GM19328 (cell line): ENCODE data around the gene ST7.

Source experiments
- ATAC-seq: cut with Tn5 transposase; IDR thresholded peaks from one replicate; pipeline ENCODE4 v1.9.1; 2021; ENCODE audit warnings: mild to moderate bottlenecking, moderate library complexity; ENCODE audit not compliant: unreplicated experiment

The ST7 gene

DNA sequence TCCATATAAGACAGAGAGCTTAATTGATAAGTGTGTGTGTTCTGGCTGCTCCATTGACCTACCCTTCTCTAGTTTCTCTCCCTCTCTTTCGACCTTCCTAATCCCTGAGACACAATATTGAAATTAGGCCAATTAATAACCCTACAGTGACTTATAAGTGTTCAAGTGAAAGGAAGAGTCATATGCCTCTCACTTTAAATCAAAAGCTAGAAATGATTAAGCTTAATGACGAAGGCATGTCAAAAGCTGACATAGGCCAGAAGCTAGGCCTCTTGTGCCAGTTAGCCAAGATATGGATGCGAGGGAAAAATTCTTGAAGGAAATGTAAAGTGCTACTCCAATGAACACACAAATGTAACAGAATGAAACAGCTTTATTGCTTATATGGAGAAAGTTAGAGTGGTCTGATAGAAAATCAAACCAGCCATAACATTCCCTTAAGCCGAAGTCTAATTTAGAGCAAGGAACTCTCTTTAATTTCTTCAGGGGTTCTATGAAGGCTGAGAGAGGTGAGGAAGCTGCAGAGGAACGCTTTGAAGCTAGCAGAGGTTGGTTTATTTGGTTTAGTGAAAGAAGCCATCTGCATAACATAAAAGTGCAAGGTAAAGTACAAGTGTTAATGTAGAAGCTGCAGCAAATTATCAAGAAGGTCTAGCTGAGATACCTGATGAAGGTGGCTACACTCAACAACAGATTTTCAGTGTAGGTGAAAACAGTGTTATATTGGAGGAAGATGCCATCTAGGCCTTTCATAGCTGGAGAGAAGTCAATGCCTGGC is 53.8 kb downstream of the ST7 start:
- no peak for ATAC-seq

DNA sequence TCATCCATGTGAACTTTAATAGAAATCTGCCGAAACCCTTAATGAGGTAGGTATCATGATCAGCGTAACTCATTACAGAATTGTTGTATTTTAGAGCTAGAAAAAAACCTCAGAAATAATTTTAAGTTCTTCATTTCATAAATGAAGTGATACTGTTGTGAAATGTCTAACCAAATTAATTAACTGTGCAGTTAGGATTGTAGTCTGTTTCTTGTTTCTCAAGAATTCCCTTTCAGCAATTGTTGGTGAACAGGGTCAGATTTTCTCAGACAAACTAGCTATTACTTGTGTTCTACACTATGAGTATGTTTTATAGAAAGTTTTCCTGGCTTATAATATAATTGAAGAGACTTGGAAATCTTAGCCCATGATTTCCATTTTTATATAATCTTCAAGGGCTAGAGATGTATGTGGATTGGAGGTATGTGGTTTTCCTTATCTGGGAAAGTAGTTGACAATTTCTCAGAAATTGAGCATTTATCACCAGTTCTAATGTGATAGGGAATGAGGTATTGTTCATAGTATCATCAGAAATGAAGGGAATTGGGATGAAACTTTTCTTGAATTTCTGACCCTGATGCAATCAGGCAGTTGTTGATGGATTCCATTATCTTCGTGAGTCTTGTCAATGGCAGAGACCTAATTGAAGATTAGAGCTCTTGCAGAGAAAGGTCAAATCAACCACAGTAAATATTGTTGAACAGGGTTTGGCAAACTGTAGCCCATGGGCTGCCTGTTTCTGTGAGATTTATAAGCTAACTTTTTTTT is 55.0 kb downstream of the ST7 start:
- no peak for ATAC-seq

DNA sequence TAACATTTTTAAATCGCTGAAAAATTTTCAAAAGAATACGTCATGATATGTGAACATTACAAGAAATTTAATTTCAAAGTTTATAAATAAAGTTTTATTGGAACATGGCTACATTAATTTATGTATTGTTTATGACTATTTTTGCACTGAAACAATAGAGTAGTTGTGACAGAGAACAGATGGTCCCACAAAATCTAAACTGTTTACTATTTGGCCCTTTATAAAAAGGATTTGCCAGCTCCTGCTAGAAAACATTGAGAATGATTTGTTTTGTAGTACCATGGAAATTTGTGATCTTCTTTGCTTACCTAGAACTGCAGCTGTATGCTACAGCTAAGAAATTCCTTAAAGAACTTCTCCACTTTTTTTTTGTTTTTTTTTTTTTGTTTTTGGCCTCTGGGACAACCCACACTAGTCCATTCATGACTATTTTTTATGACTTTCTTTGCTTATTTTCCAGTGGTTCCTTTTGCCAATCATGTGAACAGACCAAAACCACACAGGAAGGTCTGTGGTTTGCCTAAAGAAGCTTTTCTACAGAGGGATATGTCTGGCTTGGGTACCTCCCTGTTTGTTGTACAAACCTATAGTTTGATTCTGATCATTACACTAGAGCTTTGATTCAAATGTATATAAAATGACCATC is 55.7 kb downstream of the ST7 start:
- no peak for ATAC-seq

DNA sequence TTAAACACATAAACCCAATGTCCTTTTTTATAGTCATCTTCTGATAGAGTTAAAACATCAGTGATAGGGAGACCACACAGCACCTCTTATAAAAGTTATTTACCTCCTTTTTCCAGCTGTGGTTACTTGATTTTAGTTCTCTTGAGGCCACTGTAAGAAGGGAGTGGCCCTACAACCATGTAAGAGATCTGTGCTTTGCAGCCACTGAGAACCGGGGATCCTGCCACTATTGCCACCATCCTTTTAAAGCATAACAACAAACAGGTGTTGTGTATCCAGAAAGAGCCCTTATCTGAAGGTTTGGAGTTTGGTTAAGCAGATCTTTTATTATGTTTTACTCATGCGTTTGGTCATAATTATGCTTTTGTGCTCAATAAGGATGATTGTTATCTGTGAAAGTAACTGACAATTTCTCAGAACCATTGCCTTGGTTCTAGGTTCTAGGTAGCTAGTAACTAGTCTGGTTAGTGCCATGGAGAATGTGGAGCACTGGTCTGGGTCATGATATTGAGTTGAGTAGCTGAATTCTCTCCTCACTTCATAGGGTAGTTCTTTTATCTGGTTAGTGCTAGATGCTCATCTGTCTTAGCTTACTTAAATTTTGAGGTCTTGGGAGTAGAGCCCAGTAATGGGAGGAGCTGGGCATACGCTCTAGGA is 56.5 kb downstream of the ST7 start:
- no peak for ATAC-seq

DNA sequence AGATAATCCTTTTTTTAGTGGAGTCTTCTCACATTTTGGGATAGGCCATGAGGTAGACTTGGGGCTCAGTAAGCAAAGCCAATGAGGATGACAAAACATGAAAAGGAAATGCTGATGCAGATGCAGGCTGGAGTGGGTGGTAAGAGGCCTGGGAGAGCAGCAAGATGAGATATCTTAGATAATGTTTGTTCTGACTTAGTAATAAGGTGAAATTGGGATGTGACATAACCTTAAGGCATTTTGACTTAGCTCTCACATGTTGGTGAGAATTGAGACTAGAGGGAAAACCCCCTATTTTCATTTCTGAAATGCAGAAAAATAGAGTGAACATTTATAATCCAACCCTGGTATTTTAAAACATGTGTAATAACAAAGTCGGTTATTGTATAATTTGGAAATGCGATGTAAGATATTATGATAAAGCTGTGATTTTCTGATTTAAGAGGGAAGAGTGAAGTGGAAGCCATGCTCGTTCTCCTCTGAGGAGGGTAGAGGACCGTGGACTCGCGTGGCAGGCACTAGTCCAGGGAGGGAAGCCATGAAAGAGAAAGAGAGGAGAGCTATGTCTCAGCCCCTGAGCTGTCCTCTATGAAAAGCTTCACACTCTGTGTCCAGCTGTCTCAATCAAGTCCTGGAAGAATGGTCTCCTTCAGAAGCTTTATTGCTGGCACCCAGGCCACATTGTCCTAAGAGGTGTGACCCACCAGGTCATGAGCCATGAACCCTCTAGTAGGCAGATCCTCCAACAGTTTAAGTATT is 57.3 kb downstream of the ST7 start:
- peak; percentile 25 for ATAC-seq

DNA sequence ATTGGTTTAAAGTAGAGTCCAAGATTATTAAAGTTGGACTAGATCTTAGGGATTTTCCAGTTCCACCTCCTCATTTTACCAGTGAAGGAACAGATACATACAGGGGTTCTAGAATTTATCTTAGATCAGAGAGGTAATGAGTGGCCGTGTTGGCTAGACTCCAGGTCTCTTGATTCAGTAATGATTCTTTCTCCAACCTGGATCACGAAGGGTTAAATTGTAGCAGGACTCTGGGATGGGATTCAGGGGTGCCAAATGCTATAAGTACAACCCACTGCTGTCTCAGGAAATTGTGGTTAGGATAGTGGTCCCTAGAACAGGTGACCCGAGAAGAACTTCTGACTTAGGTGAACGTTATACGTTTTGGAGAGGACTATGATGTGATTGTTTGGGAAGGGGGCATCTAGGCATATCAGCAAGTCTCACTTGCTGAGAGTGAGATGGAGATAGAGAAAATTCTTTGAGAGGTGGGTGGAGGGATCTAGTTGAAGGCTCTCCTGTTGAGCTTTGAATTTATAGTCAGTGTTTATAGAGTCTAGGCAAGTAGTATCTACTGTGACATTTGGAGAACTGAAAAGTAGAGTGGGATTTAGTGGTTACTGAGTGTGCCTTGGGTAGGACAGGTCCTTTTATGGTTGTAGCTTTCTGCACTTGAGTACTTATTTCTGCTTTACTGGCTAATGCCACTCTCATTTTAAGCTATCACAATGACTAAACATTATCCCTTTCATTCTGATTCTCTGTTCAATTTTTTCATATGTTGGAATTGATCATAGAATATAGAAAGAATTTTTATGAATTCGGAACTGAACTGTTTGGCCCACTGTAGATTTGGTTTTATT is 58.3 kb downstream of the ST7 start:
- peak; percentile 84 for ATAC-seq

DNA sequence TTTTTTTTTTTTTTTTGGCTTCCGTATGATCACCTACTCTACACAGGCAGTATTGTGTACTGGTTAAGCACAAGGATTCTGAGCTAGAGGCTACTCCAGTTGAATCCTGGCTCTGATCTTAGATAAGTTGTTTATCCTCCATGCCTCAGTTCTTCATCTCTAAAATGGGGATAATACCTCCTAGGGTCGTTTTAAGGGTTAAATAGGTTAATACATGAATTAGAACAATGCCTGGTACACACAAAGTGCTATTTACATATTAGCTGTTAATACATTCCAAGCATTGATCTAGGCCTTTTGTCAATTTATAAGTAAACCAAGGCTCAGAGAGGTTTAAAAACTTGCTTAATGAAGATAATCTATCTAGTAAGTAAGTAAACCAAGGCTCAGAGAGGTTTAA is 59.0 kb downstream of the ST7 start:
- peak; percentile 0 for ATAC-seq

DNA sequence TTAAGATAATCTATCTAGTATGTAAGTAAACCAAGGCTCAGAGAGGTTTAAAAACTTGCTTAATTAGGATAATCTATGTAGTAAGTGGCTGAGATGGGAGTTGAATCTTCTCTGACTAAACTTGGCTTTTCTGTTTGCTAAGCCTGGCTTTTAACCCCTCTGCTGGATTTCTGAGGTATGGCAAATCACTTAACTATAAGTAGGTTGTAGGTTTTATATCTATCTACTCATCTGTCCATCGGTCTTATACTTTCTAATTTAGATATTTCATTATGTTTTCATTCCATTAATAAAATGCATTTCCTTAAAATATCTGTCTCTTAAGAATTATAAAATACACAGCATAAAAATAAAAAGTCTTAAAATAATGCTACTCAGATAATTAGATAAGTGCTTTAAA is 59.4 kb downstream of the ST7 start:
- no peak for ATAC-seq

DNA sequence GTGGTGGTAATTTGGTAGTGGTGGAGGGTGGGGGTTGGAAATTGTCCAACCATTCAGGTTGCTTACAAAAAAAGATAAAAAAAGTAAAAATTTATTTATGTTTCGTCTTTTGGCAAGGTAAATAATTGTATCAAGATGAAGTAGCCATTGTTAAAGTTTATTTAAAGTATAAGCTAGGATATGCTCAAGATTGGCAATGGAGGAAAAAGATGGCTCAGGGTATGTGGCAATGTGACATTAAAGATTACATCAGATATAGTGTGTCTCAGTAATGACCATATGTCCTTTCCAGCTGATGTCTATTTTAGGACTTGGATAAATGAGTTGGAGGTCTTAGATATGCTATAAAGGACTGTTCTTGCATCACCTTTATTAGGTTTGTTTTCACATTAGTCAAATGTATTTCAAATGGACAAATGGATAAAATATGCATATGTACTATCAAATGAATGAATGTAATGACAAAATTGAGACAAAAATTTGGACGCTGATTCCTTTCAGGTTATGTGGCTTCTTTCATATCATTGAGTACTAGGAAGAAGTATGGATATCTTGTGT is 60.9 kb downstream of the ST7 start:
- ATAC-seq = no peak

DNA sequence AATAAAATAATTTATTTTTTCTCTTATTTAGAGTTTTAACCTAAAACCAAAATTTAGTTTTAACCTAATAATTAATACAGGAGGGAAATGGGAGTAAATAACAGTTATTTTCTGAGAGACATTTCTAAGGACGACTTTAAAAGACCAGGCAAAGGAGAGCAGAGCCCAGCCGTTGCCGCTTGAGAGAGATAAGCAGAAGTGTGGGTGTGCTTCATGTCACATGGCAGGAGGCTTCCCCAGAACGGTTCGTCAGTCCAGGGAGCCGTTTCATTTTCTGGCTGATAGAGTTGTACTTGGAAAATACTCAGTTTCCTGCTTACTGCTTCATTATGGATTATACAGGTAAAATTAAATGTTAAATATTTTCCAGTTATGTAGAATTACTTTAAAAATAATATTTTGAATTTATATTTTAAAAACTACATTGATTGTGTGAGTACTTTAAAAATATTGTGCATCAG is 61.4 kb downstream of the ST7 start:
- ATAC-seq = no peak

DNA sequence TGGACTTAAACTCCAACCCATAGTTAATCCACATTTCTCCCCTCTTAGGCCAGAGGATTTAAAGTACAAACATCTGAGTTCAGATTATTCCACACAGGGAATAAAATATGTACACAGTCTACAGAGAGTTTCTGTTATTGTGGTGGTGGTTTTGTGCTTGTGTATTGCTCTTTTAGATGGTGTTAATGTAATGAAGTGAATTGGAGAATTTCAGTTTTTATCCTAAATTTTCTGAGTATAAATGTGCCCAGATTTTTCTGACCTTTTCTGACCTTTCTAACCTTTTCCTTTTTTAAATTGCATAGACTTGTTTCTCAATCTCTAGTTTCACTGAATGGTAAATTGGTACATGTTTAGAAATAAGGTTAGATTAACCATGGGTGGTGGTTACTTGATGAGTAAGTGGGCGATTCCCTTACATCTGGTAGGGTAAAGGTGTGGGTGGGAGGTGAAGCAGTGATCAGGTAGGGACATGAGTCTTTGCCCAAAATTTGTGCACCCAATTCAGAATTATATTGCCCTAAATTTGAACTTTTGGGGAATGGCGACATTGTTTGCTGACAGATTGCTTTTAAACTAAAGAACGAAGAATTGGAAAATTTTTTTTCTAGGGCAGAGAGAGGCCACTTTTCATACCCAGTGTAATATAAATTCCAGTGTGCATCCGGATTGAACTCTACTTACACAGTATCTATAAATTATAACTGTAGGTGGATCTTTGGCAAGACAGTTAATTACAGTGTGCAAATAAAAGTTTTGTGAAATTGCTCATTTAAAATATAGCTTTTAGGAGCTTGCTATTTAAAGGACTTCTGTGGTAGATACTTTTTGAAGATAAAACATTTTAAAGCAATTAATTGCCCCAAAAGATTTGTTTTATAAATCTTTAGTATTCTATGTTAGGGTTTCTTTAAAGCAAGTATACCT is 62.2 kb downstream of the ST7 start:
- ATAC-seq = no peak

DNA sequence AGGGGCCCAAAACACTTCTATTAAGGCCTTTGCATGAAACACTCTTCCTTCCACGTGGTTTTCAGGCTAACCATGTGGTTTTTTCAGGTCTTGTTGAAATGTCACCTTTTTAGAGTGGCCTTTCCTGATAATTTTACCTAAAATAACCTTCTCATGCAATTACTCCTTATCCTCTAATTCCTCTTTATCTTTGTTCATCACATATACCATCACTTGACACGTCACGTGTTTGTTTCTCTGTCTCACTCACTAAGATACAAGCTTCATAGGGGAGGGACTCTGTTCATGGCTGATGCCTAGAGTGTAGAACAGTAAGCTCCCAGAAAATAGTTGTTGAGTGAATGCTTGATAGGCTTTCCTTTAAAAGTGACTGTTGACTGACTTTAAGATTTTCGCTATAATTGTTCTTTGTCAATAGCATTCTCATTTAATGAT is 63.7 kb downstream of the ST7 start:
- ATAC-seq = no peak

DNA sequence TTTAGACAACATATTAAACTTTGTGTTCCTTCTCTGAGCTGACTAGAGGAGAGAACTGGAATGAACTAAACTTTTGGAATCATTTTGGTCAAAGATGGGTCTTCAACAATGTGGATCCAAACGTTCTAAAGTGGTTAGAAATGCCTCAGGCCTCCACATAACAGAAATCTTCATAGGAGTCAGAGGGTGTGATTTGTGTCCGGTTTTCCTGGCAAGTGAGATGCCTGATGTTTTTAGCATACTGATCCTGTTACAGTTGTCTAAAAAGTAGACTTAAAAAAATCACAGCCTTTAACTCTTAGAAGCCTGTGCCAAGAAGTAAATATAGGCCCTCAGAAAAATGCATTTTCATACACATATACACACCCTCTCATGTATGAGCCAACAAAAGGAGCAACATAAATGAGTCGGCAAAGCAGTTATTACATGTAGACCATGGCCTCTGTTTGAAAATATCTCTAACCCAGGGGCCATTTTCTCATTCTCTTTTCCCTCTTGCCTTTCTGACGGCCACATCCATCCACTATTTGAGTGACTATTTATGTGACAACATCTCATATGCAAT is 64.5 kb downstream of the ST7 start:
- no peak for ATAC-seq

DNA sequence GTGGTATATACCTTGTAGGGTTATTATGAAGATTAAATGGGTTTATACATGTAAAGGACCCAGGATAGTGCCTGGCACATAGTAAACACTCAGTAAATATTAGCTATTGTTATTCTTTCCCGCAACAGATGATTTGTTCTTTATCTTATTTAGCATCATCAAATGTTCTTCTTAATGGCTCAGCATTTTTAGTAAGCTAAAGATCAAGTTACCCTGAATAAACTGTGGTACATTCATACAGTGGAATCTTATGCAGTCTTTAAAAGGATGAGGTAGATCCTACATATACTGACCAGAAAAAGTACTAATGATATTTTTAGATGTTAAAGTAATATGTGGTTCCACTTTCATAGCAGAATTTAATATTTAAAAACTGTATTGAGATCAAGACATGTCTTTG is 65.4 kb downstream of the ST7 start:
- ATAC-seq = no peak

DNA sequence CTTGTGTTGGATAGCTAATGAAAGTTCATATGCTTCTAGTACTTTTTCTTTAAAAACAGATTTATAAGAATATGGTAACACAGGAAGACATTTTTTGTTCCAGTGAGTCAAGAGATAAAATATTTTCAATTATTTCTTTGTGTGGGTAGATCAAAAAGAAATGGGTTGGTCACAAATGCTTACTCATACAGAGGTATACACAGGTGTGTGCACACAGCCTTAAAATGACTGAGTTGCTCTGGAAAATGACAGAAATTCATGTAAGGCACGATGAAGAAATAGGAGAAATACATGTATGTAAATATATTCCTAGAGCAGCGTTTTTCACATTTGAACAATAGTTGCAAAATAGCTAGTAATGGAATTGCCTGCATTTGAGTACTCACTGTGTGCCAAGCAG is 66.0 kb downstream of the ST7 start:
- no peak for ATAC-seq

DNA sequence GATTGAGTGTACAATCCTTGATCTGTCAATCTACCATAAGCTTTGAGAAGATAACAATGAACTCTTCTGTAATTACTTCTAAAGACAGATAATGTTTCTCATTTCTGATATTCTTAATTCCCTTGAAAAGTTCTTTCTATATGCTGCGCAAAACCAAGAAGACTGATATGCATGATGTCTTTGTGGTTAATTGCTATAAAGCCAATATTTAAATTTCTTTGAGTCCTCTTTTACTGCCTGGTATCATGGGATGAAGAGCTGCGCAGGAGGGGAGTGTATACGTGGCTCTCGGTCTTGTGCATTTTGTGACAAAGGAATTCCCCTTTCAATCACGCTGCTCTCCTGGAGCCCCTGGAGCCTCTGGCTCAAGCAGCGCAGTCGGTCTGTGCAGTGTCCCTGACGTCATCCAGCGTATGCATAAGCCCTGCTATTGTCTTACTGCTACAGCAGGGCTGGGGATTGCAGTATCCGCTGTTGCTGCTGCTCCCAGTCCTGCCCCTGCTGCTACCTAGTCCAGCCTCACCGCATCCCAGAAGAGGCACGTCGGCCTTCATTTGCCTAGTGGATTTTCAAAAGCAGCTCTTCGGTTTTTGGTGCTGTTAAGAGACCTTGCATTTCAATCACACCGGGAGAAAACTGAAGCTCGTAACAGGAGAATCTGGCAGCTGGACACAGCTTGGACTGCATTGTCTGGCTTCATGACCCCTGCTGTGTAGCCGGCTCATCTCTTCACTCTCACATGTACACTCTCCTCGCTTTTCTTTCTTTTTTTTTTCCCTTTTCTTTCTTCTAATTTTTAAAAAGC is 66.7 kb downstream of the ST7 start:
- ATAC-seq = no peak

DNA sequence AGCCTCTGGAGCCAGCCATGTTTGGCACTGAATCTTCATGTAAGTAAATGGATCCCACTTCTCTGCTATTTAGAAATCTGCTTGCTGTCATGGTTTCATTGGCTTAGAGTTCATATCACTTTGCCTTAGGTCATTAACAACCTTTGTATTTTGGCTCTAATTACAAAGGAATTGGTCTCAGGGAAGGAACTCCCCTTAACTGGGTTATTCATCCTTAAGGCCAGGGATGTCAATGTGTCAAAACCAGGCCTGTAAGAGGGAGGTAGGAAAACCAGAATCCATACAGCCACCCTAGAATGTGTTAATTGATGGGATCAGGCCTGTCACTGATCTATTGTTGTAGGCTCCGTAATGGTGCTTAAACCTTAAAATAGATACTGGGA is 67.3 kb downstream of the ST7 start:
- no peak for ATAC-seq
